ENCODE data around the gene PPM1H. TPM values are rescaled to one million over a fixed set of nuclear protein-coding genes. Genes with fewer than 3 reads are reported as not detected.

The PPM1H gene
- total RNA-seq, 1 experiment from 2014 or later: 37.1 TPM

DNA sequence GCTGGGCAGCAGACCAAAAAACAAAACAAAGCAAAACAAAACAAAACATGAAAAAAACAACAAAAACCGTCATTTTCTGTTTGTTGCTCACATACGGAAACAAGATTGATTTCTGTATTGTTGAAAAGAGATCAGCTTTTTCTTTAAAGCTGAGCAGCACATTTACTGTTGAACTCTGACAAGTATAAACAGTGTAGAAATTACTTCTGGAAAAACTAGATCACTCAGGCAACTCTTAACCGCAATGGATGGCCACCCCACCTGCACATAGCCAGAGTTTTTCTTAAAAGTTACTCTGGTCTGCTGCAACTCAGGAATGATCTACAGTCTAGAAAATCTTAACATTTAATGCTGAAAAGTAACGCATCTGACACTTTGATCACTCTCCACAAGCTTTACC is 80.9 kb downstream of the PPM1H start:
- Mint-ChIP-seq H3K36me3 (no peaks in the 10 kb centered on the region), H3K9me3 (no peaks in the 10 kb centered on the region), H3K27ac (no peak overlapping the region), H3K27me3 (ENCODE audit: low read depth) (no peaks in the 10 kb centered on the region; the same call in 1 of the 2 replicates), H3K4me1 (peaks cover 22% of the 10 kb centered on the region), H3K4me3 (no peak overlapping the region)
- CTCF ChIA-PET: interaction anchor here (0.6 to 1.3 kb wide), 3 partner anchors 9 to 215 kb away, joined by 3 to 5 read pairs (median 4); no protein-coding TSS in a partner anchor
- ATAC-seq (no peak), DNase-seq (ENCODE audit: low spot score) (no peak)
- POLR2A ChIA-PET: interaction anchor here (1.6 kb wide), 1 partner anchor 10 kb away, joined by 6 read pairs; no protein-coding TSS in a partner anchor
- TF ChIP-seq JAZF1 (CRISPR knock-in tag; IDR thresholded peaks at IDR 0.05) (no peak), JUN (CRISPR knock-in tag; IDR thresholded peaks at IDR 0.05) (no peak), FOXK1 (CRISPR knock-in tag; IDR thresholded peaks at IDR 0.05) (no peak), GABPB1 (CRISPR knock-in tag; IDR thresholded peaks at IDR 0.05) (no peak), SMAD3 (CRISPR knock-in tag; IDR thresholded peaks at IDR 0.05; ENCODE audit: borderline replicate concordance) (no peak), PRRX2 (CRISPR knock-in tag; IDR thresholded peaks at IDR 0.05) (no peak)
- TF ChIP-seq, protein P1, sequence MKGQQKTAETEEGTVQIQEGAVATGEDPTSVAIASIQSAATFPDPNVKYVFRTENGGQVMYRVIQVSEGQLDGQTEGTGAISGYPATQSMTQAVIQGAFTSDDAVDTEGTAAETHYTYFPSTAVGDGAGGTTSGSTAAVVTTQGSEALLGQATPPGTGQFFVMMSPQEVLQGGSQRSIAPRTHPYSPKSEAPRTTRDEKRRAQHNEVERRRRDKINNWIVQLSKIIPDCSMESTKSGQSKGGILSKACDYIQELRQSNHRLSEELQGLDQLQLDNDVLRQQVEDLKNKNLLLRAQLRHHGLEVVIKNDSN (CRISPR knock-in tag; IDR thresholded peaks at IDR 0.05): no peak
- TF ChIP-seq, protein P2, sequence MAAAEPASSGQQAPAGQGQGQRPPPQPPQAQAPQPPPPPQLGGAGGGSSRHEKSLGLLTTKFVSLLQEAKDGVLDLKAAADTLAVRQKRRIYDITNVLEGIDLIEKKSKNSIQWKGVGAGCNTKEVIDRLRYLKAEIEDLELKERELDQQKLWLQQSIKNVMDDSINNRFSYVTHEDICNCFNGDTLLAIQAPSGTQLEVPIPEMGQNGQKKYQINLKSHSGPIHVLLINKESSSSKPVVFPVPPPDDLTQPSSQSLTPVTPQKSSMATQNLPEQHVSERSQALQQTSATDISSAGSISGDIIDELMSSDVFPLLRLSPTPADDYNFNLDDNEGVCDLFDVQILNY (CRISPR knock-in tag; IDR thresholded peaks at IDR 0.05): no peak
- TF ChIP-seq, protein P3, sequence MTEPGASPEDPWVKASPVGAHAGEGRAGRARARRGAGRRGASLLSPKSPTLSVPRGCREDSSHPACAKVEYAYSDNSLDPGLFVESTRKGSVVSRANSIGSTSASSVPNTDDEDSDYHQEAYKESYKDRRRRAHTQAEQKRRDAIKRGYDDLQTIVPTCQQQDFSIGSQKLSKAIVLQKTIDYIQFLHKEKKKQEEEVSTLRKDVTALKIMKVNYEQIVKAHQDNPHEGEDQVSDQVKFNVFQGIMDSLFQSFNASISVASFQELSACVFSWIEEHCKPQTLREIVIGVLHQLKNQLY (CRISPR knock-in tag; IDR thresholded peaks at IDR 0.05): no peak

DNA sequence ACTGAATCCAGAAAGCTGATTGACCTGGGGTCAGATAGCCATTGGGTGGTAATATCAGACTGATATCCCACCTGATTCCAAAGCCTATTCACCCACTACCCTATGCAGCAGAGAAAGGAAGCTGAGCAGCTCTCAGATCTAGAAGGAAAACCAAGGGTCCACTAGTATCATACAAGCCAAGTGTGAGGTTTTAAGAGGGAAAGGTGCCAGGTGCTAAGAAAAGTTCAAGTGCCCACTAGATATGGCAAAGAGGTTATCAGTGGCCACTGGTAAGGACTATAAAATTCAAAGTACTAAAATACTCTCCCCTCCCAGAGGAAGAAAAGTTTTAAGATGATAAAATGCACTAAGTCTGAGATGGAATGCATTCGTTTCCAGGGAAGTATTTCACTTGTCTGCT is 85.6 kb downstream of the PPM1H start:
- ChIA-PET POLR2A (no interaction called here), CTCF (interaction anchor here (1.1 kb wide), 1 partner anchor 134 kb away, joined by 3 read pairs; no protein-coding TSS in a partner anchor)
- Mint-ChIP-seq H3K27ac (peak overlapping the region; percentile 20; the same call in 1 of the 2 replicates), H3K9me3 (no peaks in the 10 kb centered on the region), H3K27me3 (ENCODE audit: low read depth) (no peaks in the 10 kb centered on the region; the same call in 1 of the 2 replicates), H3K36me3 (no peaks in the 10 kb centered on the region), H3K4me1 (peaks cover 46% of the 10 kb centered on the region), H3K4me3 (no peak overlapping the region)
- DNase-seq (ENCODE audit: low spot score): no peak
- TF ChIP-seq ZNF416 (CRISPR knock-in tag; IDR thresholded peaks at IDR 0.05) (no peak), ESRRA (CRISPR knock-in tag; IDR thresholded peaks at IDR 0.05; ENCODE audit: borderline replicate concordance) (no peak), TP53 (CRISPR knock-in tag; IDR thresholded peaks at IDR 0.05) (no peak), FOXK1 (CRISPR knock-in tag; IDR thresholded peaks at IDR 0.05) (no peak), KAT7 (CRISPR knock-in tag; IDR thresholded peaks at IDR 0.05; ENCODE audit: borderline replicate concordance) (no peak), SMAD4 (CRISPR knock-in tag; IDR thresholded peaks at IDR 0.05) (no peak)
- TF ChIP-seq, protein P4, sequence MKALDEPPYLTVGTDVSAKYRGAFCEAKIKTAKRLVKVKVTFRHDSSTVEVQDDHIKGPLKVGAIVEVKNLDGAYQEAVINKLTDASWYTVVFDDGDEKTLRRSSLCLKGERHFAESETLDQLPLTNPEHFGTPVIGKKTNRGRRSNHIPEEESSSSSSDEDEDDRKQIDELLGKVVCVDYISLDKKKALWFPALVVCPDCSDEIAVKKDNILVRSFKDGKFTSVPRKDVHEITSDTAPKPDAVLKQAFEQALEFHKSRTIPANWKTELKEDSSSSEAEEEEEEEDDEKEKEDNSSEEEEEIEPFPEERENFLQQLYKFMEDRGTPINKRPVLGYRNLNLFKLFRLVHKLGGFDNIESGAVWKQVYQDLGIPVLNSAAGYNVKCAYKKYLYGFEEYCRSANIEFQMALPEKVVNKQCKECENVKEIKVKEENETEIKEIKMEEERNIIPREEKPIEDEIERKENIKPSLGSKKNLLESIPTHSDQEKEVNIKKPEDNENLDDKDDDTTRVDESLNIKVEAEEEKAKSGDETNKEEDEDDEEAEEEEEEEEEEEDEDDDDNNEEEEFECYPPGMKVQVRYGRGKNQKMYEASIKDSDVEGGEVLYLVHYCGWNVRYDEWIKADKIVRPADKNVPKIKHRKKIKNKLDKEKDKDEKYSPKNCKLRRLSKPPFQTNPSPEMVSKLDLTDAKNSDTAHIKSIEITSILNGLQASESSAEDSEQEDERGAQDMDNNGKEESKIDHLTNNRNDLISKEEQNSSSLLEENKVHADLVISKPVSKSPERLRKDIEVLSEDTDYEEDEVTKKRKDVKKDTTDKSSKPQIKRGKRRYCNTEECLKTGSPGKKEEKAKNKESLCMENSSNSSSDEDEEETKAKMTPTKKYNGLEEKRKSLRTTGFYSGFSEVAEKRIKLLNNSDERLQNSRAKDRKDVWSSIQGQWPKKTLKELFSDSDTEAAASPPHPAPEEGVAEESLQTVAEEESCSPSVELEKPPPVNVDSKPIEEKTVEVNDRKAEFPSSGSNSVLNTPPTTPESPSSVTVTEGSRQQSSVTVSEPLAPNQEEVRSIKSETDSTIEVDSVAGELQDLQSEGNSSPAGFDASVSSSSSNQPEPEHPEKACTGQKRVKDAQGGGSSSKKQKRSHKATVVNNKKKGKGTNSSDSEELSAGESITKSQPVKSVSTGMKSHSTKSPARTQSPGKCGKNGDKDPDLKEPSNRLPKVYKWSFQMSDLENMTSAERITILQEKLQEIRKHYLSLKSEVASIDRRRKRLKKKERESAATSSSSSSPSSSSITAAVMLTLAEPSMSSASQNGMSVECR (CRISPR knock-in tag; IDR thresholded peaks at IDR 0.05; ENCODE audit: borderline replicate concordance): no peak
- no peak for ATAC-seq

DNA sequence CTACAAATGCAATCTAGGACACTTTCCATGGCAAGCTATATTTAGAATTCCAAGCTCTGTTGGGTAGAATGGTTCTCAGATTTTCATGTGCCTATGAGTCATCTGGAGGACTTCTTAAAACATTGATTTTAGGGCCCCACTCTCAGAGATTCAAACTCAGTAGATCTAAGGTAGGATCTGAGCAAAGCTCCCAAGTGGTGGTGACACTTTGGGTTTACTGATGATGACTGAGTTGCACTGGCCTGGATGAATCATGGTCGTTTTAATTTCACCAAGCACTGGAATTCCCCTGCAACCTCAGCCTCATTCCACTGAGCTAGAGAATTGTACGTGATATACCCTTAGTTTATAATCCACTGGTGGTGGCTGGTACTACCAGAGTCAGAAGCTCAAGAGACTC is 86.5 kb downstream of the PPM1H start:
- ChIA-PET POLR2A (no interaction called here), CTCF (interaction anchor here (1.0 to 1.8 kb wide), 2 partner anchors 135 to 304 kb away, joined by 4 read pairs; no protein-coding TSS in a partner anchor)
- no peak overlapping the region for H3K27ac Mint-ChIP-seq
- H3K36me3 Mint-ChIP-seq: no peaks in the 10 kb centered on the region
- H3K27me3 Mint-ChIP-seq (ENCODE audit: low read depth): no peaks in the 10 kb centered on the region; the same call in 1 of the 2 replicates
- peaks cover 46% of the 10 kb centered on the region for H3K4me1 Mint-ChIP-seq
- no peak for ATAC-seq
- DNase-seq (ENCODE audit: low spot score): no peak
- no peak overlapping the region for H3K4me3 Mint-ChIP-seq
- H3K9me3 Mint-ChIP-seq: no peaks in the 10 kb centered on the region
- TF ChIP-seq, protein P5, sequence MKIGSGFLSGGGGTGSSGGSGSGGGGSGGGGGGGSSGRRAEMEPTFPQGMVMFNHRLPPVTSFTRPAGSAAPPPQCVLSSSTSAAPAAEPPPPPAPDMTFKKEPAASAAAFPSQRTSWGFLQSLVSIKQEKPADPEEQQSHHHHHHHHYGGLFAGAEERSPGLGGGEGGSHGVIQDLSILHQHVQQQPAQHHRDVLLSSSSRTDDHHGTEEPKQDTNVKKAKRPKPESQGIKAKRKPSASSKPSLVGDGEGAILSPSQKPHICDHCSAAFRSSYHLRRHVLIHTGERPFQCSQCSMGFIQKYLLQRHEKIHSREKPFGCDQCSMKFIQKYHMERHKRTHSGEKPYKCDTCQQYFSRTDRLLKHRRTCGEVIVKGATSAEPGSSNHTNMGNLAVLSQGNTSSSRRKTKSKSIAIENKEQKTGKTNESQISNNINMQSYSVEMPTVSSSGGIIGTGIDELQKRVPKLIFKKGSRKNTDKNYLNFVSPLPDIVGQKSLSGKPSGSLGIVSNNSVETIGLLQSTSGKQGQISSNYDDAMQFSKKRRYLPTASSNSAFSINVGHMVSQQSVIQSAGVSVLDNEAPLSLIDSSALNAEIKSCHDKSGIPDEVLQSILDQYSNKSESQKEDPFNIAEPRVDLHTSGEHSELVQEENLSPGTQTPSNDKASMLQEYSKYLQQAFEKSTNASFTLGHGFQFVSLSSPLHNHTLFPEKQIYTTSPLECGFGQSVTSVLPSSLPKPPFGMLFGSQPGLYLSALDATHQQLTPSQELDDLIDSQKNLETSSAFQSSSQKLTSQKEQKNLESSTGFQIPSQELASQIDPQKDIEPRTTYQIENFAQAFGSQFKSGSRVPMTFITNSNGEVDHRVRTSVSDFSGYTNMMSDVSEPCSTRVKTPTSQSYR (CRISPR knock-in tag; IDR thresholded peaks at IDR 0.05): no peak
- TF ChIP-seq RELA (CRISPR knock-in tag; IDR thresholded peaks at IDR 0.05; ENCODE audit: borderline replicate concordance) (no peak), ZBTB21 (CRISPR knock-in tag; IDR thresholded peaks at IDR 0.05; ENCODE audit: borderline replicate concordance) (no peak)
- TF ChIP-seq, protein P3 (CRISPR knock-in tag; IDR thresholded peaks at IDR 0.05): no peak
- TF ChIP-seq, protein P6, sequence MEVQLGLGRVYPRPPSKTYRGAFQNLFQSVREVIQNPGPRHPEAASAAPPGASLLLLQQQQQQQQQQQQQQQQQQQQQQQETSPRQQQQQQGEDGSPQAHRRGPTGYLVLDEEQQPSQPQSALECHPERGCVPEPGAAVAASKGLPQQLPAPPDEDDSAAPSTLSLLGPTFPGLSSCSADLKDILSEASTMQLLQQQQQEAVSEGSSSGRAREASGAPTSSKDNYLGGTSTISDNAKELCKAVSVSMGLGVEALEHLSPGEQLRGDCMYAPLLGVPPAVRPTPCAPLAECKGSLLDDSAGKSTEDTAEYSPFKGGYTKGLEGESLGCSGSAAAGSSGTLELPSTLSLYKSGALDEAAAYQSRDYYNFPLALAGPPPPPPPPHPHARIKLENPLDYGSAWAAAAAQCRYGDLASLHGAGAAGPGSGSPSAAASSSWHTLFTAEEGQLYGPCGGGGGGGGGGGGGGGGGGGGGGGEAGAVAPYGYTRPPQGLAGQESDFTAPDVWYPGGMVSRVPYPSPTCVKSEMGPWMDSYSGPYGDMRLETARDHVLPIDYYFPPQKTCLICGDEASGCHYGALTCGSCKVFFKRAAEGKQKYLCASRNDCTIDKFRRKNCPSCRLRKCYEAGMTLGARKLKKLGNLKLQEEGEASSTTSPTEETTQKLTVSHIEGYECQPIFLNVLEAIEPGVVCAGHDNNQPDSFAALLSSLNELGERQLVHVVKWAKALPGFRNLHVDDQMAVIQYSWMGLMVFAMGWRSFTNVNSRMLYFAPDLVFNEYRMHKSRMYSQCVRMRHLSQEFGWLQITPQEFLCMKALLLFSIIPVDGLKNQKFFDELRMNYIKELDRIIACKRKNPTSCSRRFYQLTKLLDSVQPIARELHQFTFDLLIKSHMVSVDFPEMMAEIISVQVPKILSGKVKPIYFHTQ (CRISPR knock-in tag; IDR thresholded peaks at IDR 0.05): no peak

Measured in WTC11 (cell line).